GM19438 (cell line): ENCODE measurements around the gene SVIL.

Source experiments
- ATAC-seq: cut with Tn5 transposase; IDR thresholded peaks from one replicate; pipeline ENCODE4 v1.9.1; 2021; ENCODE audit warnings: low read depth; ENCODE audit not compliant: unreplicated experiment

Gene SVIL

GRCh38 chr10:29434111-29434510 lies 200.7 kb downstream of the SVIL start:
- no peak for ATAC-seq

GRCh38 chr10:29431711-29432110 lies 203.1 kb downstream of the SVIL start:
- no peak for ATAC-seq

DNA sequence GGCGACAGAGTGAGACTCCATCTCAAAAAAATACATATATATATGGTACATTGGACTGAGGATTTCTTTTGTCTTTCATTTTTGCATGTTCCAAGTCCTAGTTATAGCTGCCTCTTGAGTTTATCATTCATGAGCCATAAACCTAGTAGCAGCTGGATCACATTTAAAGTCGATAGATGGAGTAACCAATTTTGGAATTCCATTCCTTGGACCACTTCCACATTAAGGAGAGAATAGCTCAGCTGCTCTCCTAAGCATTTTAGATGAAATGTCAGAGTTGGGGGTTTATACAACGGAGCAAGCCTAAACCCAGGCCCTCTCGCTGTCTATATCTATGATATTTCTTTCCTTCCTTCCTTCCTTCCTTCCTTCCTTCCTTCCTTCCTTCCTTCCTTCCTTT lies 204.7 kb downstream of the SVIL start:
- ATAC-seq, result no peak

DNA sequence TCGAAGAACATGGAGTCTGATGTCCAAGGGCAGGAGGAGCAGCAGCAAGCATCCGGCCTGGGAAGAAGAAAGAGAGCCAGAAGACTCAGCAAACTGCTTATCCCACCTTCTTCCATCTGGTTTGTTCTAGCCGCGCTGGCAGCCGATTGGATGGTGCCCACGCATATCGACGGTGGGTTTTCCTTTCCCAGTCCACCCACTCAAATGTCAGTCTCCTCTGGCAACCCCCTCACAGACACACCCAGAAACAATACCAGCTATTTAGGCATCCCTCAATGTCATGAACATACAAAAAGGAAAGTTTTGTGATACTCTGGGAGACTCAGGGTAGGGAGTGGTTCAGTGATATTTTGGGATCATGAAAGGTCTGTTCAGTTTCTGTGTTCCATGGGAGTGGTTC lies 206.3 kb downstream of the SVIL start:
- no peak for ATAC-seq

GRCh38 chr10:29427667-29428066 lies 207.1 kb downstream of the SVIL start:
- no peak for ATAC-seq

- ATAC-seq, result no peak
Measured at GRCh38 chr10:29426420-29426819, 208.4 kb downstream of the SVIL start.

GRCh38 chr10:29424017-29424416 lies 210.8 kb downstream of the SVIL start:
- no peak for ATAC-seq

DNA sequence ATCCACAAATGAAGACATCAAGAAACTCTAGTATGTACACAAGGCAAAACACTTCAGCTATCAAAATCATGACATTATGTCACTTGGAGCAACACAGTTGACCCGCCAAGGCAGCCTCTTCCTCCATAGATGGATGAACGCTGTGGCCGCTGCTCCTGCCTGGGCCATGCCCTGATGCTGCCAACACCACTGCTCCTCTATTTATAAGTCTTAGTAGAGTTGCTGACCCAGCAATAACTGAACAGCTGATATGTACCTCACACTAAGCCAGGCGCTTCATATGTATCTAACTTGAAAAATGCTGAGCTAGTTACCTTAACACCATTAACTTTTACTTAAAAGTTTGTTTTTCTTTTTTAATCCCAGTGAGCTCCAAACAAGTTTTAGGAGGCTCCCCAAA lies 214.0 kb downstream of the SVIL start:
- ATAC-seq, result no peak

DNA sequence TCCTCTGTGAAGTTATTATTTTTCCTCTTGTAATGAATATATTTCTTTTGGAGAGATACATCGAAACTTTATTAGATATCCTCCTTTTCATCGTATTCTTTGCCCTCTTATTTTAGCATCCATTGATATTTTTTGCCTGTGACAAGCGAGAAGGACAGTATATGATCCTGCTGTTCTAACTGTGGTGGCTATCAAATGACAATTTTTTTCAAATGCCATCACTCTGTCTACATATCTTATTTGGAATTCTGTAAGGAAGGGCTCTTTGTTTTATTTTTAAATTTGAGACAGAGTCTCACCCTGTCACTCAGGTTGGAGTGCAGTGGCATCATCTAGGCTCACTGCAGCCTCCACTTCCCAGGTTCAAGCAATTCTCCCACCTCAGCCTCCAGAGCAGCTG lies 217.4 kb downstream of the SVIL start:
- ATAC-seq, result no peak

GRCh38 chr10:29415876-29416275 lies 218.9 kb downstream of the SVIL start:
- ATAC-seq, result no peak

DNA sequence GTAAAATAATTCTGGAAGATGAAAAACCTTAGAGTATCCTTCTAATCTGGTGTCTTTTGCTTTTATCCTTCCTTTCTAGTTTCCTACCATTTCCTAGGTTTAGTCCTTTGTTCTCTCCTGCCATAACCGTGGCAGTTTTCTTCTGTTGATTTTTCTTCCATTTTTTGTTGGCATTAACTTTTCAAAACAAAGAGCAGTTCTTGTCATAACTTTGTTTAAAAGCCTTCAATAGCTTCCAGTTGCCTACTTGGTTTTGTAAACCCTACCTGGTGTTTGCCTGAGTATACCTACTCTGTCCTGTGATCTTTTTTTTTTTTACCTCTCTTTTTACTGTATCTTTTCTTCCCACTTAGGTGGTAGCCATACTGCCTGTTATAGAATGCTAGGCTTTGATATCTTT lies 220.3 kb downstream of the SVIL start:
- ATAC-seq, result no peak

DNA sequence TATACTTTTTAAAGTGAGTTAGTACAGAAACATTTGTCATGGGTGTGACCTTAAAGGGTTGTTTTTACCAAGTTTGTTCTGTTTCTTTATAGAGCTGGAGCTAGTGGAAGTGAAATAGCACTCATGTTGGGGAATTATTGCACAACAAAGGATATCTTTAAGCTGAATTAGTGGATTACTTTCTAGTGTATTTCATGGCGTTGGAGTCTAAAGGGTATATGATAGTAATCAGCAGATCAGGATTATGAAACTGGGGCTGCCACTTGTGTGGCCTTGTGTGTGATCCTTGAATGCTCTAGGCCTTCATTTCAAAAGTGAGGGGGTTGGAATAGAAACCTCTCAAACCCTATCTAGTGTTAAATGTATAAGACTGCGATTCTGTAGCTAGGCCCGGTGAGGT lies 222.3 kb downstream of the SVIL start:
- no peak for ATAC-seq

- no peak for ATAC-seq
Measured at GRCh38 chr10:29411666-29412315, 223.0 kb downstream of the SVIL start.

- peak; percentile 66 for ATAC-seq
Measured at GRCh38 chr10:29409241-29410054, 225.3 kb downstream of the SVIL start.

- no peak for ATAC-seq
Measured at GRCh38 chr10:29408847-29409240, 225.9 kb downstream of the SVIL start.
